BJ (cell line): ENCODE results near the gene NTPCR. TPM values are rescaled to one million over a fixed set of nuclear protein-coding genes. Genes with fewer than 3 reads are reported as not detected.

Source experiments
- CTCF ChIA-PET: fragments of 350-600 bp; formaldehyde crosslinking; extraction: SDS; loops from one replicate; lab custom pipeline; 2021; ENCODE audit warnings: antibody characterized with exemption, inconsistent platforms; lab: Yijun Ruan, JAX
- POLR2A ChIA-PET: fragments of 300-600 bp; sonication (Branson Sonifier 250); formaldehyde crosslinking; extraction: SDS; loops from one replicate; lab custom pipeline; 2021; ENCODE audit warnings: antibody characterized with exemption; lab: Charles Lee
- DNase-seq: peaks from one replicate; pipeline ENCODE4 v3.0.0-alpha.2; 2011; ENCODE audit warnings: low read depth
- H3K27me3 ChIP-seq: 2 replicates; pipeline ENCODE4 v1.6.0; 2011; ENCODE audit warnings: low read length; ENCODE audit not compliant: control insufficient read depth, insufficient read depth
- H3K36me3 ChIP-seq: 2 replicates; pipeline ENCODE4 v1.5.1; 2011; ENCODE audit warnings: low read length; ENCODE audit not compliant: control insufficient read depth, insufficient read depth
- H3K4me3 ChIP-seq: 2 replicates; pipeline ENCODE4 v1.5.1; 2011; ENCODE audit warnings: low read depth, mild to moderate bottlenecking, control low read depth, low read length
- polyA plus RNA-seq: library from polyadenylated mRNA; depleted of rRNA; stranded (reverse); fragments of >200 nt; gene quantifications from 2 replicates; pipeline ENCODE4 v1.2.3, GENCODE V29; 2011
- TF ChIP-seq, protein P1 (sequence below): IDR thresholded peaks from 2 replicates; pipeline ENCODE4 v1.5.1; 2011; ENCODE audit warnings: low read depth, mild to moderate bottlenecking, control low read depth, inconsistent platforms, low read length, moderate library complexity; ENCODE audit not compliant: insufficient read depth

Gene NTPCR
- polyA plus RNA-seq, 1 experiment = 23.4 TPM

DNA sequence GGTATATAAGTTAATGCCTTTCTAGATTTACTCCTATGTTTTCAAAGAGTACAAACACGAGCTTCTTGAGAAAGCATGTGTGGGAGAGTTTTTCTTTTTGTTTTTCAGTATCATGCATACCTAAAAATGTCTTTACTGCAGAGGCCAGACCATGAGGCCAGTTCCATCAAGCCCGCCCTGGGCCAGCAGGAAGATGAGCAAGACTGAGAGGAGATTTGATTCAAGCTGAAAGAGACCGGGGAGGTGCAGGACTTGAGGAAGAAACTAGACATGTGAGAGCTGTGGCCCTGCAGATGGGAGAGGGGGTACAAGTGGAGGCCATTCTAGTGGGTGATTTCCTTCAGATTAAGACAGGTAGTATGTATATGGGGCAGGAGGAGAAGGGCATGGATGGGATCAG, 33.4 kb upstream of the NTPCR start:
- ChIA-PET POLR2A (no interaction called here), CTCF (no interaction called here)
- H3K4me3 ChIP-seq = no peak overlapping the region
- no peaks in the 10 kb centered on the region for H3K36me3 ChIP-seq
- TF ChIP-seq, protein P1, sequence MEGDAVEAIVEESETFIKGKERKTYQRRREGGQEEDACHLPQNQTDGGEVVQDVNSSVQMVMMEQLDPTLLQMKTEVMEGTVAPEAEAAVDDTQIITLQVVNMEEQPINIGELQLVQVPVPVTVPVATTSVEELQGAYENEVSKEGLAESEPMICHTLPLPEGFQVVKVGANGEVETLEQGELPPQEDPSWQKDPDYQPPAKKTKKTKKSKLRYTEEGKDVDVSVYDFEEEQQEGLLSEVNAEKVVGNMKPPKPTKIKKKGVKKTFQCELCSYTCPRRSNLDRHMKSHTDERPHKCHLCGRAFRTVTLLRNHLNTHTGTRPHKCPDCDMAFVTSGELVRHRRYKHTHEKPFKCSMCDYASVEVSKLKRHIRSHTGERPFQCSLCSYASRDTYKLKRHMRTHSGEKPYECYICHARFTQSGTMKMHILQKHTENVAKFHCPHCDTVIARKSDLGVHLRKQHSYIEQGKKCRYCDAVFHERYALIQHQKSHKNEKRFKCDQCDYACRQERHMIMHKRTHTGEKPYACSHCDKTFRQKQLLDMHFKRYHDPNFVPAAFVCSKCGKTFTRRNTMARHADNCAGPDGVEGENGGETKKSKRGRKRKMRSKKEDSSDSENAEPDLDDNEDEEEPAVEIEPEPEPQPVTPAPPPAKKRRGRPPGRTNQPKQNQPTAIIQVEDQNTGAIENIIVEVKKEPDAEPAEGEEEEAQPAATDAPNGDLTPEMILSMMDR = no peak
- H3K27me3 ChIP-seq = no peaks in the 10 kb centered on the region; the same call in 1 of the 2 replicates
- no peak for DNase-seq

DNA sequence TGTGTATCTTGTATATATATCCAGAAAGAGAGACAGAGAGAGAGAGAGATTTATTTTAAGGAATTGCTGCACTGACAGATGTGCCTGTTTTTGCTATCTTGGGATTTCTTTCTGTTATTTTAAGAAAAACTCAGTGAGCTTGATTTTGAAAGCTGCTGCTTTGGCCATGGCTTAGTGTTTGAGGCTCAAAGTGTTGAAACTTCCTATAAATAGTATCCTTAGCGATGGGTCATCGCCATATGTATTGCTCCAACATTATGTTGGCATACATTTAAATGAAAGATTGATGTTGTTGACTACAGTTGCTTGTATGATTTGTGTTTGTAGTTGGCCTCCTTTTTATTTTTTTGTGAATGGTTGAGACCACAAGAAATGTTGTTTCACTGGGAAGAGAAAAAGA, 29.0 kb upstream of the NTPCR start:
- no peaks in the 10 kb centered on the region for H3K36me3 ChIP-seq
- H3K27me3 ChIP-seq = no peaks in the 10 kb centered on the region; the same call in 1 of the 2 replicates
- POLR2A ChIA-PET = no interaction called here
- no peak overlapping the region for H3K4me3 ChIP-seq
- no peak for DNase-seq
- CTCF ChIA-PET = no interaction called here
- TF ChIP-seq, protein P1 = no peak

DNA sequence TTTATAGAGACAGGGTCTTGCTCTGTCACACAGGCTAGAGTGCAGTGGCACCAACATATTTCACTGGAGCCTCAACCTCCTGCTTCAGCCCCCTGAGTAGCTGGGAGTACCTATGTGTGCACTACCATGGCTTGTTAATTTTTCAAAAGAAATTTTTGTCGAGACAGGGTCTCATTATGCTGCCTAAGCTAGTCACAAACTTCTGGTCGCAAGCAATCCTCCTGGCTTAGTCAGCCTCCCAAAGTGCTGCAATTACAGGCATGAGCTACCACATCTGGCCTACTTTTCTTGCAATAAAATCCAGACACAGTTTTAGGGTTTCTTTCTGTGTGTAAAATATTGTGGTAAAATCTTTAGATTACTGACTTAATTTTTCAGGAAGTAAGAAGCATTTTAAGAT, 27.9 kb upstream of the NTPCR start:
- TF ChIP-seq, protein P1 = no peak
- Histone ChIP-seq H3K4me3 (no peak overlapping the region), H3K36me3 (no peaks in the 10 kb centered on the region), H3K27me3 (no peaks in the 10 kb centered on the region; the same call in 1 of the 2 replicates)
- CTCF ChIA-PET = no interaction called here
- POLR2A ChIA-PET = no interaction called here
- peak; percentile 49 for DNase-seq

DNA sequence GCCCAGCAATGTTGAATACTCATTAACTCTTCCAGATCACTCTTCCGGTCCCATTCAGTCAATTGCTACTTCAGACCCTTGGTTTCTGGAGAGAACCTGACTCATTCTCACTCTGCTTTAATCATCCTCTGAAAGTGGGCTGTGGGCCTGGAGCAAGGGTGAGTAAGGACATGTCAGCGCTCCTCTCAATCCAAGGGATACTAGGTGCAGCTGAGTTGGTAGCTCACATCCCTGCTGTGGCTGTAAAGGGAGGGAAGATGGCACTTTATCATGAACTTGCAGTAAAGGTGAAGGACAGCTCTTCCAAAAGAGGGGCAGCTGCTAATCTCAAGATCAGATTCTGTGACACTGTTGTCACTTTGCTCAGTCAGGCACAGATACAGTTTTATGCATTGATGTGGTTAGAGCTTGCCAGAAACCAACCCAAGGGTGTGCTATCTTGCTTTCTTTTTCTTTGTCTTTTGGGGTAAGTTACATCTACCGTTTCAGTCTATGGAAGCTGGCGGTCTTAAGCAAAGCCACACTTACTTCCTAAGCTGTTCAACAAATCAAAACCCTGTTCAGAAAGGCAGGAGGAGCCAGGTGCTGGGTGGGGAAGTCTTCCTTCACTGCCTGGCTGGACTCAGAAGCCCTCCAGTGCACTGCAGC, 26.5 kb upstream of the NTPCR start:
- POLR2A ChIA-PET = no interaction called here
- TF ChIP-seq, protein P1 = no peak
- Histone ChIP-seq H3K36me3 (no peaks in the 10 kb centered on the region), H3K4me3 (no peak overlapping the region), H3K27me3 (no peaks in the 10 kb centered on the region; the same call in 1 of the 2 replicates)
- CTCF ChIA-PET = no interaction called here
- no peak for DNase-seq

DNA sequence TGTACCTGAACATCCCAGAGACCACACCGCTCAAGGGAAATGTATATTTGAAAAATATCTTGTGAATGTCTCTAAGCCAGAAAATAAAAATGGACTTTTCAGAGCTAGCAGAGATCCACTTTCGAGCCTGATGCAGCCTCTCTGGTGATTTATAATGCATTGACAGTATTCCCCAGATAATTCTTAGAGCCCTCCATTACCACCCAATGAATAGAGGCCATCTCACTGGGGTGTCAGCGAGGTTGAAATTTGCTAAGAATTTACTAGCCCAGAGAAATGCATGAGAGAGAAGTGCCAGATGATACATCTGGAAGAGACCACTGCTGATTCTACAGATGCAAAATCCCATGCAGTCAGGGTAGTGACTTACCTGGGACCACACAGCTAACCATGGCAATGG, 25.5 kb upstream of the NTPCR start:
- H3K4me3 ChIP-seq = no peak overlapping the region
- no peak for DNase-seq
- ChIA-PET POLR2A (no interaction called here), CTCF (no interaction called here)
- TF ChIP-seq, protein P1 = no peak
- H3K27me3 ChIP-seq = no peaks in the 10 kb centered on the region; the same call in 1 of the 2 replicates
- no peaks in the 10 kb centered on the region for H3K36me3 ChIP-seq
